Measurements from ENCODE around the gene NOL4L.

The NOL4L gene

DNA sequence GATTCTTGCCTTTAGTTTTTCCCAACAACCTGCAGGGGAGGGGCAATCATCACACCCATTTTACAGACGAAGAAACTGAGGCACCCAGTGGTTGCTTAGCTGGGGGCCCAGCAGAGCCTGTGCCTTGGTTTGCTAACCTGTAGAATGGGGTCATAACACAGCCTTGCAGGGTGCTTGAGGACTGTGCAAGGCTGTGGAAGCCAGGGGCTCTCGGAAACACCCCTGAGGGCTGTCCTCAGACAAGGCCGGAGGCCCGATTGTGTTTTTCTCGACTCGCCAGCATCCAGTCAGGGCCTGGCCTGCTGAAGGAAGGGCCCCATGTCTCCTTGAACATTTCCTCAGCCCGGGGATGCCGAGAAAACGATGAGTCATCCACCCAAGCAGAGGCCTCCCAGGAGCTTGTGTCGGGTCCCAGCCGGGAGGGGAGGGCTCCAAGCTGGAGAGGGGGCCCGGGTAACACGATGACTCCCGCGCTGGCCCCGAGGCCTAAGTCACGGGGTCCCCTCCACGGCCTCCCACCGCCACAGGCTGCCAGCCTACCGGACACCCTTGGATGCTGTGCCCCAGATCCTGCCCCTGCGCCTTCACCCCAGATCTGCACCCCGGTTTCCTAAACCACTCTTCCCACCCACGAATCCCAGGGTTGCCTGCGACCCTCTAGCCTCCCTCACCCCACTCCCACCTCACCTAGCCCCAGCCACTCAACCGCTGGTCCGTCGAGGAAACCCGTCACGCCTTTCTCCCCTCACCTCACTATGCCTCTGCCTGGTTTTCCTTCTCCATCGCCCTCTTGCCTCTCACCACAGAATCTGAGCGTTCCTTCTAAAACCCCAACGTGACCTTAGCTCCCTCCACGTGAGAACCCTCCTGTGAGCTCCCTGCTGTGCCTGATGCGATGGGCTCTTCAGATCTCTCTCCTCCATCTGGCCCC, 10.6 kb downstream of the NOL4L start:
- DNase-seq, result peak; percentile 82

DNA sequence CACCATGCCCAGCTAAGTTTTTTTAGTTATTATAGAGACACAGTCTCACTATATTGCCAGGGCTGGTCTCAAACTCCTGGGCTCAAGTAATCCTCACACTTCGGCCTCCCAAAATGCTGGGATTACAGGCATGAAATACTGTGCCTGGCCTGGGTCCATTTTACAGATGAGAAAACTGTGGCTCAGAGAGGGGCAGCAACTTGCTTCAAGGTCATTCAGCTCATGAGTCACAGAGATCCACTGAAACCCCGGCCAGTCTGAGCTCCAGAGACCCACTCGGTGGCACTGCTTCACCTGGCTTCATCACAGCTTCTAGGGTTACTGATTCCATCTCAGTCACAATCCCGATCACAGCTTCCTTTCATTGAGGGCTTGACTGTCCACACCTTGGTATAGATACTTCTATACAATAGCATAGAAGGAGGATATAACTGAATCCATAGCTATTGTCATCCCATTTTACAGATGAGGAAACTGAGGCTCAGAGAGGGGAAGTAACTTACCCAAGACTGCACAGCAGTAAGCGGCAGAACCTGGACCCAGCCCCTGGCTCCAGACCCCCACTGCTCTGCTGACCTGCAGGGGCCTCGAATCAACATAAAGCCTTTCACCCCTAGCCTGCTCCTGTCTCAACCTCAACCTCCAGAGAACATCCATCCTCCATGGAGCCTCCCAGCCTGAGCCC, 11.8 kb downstream of the NOL4L start:
- DNase-seq, result no peak

DNA sequence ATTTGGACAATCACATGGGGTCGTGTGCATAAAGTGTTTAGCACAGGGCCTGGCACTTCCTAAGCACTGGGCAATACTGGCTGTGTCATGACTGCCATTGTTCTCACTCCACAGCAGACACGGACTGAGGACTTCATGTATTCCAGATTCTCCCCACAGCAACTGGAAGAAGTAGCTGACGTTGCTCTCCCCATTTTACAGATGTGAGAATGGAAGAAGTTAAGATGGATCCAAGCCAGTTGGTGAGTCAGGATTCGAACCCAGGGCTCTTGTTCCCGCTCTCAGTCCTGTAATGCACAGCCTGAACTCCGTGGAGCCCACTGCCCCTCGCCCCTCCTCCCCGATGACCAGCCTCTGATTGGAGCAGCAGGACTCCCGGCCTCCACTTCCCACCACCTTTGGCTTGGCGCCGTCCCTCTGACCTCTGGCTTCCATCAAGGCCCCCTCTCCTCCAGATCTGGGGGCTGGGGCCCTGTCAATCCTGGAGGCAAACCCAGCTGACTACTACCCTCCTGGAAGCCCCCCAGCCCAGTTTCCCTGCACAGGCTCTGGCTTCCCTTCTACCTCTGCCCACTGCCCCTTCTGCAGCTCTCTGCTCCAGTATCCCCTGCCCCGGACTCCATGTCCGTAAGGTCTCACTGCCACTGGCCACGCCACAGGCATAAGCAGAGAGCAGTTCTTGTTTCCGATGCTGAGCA, 12.7 kb downstream of the NOL4L start:
- DNase-seq, result no peak

DNA sequence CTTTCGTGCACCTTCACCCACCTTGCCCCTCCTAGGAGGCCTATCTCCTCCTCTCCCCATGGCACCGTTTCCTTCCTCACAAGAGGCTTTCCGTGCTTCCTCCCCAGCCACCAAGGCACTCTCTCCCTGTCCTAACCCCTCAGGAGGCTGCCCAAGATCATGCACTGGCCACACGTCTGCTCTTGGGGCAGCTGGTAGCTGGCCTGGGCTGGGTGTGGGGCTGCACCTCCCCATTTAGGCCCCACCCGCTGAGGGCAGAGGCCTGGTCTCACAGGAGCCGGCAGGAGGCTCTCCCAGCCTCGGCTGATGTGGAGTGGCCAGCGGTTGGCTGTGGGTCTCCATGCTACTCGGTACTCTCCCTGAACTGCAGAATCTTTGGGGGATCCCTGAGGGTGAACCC, 13.6 kb downstream of the NOL4L start:
- no peak for DNase-seq

DNA sequence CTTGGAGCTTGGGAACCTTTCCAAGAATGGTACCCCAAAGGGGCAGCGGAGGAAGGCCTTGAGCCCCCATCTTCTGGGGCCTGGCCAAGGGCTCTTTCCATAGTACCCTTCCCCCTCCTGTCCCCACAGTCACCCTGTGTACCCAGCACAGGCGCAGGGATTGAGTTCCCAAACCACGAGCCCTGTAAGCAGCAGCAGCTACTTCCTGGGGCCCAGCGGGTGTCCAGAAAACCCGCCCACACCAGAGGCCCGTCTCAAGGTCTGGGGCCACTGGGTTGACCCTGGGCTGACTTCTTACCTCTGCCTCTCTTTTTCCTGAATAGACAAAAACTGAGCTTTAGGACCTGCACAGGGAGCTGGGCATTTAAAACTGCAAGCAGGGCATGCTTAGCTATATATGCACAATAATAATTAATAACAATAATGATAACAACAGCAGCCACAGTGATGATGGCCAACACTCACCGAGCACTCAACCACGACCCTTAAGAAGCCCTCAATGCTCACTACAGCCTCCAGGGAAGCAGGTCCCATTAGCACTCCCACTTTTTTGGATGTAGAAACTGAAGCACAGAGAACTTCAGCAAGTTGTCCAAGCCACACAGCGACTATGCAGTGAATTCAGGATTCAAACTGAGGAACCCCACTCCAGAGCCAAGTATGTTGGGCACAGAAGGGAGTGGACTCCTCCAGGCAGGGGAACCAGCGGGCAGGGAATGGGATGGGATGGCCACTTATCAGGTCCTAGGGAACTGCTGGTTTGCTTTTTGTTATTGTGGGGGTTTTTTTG, 14.5 kb downstream of the NOL4L start:
- no peak for DNase-seq

DNA sequence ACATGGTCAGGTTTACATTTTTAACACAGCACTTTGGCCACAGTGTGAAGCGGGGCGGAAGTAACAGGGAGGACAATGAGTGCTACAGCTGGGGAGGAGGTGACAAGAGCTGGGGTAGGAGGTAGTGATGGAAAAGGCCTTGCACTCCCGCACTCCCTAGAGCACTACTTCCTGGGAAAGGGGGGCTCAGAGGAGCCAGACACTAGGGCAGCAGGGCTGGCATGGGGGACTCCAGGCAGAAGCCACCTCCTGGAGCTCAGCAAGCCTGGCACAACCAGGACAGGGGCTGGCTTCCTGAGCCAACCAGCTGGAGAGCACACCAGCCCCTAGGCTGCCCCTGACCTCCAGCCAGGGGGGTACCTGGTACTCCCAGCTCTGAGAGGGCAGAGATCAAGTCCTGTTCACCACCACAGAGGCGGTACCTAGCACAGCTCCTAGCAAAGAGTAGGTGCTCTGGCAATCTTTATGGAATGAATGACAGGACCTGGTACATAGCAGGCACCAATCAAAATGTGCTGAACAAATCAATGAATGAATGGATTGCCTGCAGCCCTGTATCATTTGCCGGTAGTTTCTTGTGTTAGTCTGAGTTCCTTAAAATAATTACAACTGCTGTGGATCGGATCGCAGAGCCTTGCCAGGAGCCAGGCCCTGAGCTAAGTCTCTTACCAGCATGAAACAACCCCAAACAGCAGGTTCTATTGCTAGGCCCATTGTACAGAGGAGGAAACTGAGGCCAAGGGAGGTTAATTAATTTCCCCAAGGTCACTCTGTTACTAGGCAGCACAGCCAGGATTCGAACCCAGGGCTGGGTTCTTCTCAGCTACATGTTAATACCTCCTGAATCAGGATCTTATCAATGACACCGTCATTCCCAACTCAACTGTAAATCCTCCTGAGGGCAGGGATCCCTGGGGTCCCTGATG, 15.5 kb downstream of the NOL4L start:
- DNase-seq, result no peak

DNA sequence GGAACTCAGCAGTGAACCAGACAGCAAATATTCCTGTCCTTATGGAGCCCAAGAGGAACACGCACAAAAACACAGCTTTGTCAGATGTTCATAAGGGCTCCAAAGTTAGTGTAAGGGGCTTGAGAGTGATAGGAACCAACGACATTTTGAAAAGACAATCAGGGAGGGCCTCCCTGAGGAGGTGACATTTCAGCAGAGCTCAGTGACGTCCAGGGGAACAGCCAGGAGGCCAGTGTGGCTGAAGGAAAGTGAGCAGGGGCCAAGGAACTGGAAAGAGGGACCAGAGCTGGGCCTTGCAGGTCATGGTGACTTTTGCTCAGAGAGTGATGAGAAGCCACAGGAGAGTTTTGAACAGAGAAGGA, 16.1 kb downstream of the NOL4L start:
- no peak for DNase-seq

DNA sequence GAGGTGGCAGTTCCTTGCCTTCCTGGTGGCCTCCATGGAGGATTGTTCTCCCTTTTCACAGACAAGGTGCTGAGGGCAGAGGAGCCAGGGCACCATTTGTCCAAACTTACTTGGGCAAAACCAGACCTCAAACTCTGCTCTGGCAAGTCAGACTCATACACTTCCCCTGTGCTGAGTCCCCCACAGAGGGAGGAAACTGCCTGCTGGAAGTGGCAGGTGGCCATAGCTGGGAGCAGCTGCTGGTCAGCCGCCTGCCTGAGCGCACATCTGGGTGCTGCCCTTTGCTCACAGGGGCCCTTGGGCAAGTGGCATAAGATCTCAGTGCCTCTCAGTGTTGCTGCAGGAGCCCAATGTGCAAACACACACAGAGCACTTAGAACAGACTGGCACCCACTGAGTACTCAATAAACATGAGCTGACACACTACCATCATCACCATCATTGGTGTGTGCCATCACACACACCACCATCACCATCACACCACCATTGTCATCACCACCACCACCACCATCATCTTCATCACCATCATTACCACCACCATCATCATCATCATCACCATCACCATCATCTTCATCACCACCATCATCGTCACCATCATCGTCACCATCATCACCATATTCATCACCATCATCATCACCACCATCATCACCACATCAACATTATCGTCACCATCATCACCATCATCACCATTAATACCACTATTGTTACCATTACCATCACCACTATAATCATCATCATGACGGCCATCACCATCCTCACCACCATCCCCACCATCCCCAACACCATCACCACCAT, 17.6 kb downstream of the NOL4L start:
- no peak for DNase-seq

DNA sequence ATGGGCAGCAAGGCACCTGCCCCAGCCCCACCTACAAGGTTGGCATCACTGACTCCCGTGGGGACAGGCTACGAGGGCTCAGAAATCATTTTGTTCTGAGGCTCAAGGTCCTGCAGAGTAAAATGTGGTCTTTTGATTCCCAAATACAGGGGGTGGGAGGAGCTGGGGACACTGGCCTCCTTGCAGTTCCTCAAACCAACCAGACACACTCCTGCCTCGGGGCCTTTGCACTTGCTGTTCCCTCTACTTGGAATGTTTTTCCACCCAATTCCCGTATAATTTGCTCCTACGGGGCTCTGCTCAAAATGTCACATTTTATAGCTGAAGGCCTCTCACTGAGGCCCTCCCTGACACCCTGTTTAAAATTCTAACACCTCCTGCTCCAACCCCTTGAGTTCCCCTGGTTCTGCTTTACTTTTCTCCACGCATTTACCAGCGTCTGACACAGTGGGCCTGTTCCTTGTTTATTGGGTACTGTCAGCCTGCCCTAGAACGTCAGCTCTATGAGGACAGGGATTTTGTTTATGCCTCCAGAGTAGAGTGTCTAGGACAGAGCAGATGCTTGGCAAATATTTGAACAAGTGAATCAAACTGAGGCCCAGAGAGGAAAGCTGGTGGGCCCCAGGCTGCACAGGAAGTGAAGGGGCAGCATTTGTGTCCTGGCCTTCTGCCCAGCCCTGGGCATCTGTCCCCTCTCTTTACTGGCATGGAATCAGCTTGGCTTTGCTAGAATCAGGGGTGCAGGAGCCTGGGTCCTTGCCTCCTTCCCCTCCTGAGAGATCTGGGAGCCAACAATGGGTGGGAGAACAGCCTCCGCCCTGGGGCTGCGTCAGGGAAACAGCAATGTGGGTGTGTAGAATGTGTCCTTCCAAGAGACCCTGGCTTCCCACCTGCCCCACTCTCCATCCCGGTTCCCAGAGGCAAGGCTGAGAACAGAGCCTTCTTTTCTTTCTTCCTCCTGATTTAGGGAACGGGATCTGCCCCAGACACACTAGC, 18.5 kb downstream of the NOL4L start:
- no peak for DNase-seq

DNA sequence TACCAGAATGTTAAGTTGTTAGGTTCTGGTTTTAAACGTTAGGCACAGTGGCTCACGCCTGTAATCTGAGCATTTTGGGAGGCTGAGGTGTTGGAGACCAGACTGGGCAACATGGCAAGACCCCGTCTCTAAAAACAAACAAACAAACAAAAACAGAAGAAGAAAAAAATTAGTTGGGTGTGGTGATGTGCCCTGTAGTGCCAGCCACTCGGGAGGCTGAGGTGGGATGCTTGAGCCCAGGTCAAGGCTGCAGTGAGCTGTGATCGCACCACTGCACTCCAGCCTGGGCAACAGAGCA, 19.4 kb downstream of the NOL4L start:
- DNase-seq, result no peak

DNA sequence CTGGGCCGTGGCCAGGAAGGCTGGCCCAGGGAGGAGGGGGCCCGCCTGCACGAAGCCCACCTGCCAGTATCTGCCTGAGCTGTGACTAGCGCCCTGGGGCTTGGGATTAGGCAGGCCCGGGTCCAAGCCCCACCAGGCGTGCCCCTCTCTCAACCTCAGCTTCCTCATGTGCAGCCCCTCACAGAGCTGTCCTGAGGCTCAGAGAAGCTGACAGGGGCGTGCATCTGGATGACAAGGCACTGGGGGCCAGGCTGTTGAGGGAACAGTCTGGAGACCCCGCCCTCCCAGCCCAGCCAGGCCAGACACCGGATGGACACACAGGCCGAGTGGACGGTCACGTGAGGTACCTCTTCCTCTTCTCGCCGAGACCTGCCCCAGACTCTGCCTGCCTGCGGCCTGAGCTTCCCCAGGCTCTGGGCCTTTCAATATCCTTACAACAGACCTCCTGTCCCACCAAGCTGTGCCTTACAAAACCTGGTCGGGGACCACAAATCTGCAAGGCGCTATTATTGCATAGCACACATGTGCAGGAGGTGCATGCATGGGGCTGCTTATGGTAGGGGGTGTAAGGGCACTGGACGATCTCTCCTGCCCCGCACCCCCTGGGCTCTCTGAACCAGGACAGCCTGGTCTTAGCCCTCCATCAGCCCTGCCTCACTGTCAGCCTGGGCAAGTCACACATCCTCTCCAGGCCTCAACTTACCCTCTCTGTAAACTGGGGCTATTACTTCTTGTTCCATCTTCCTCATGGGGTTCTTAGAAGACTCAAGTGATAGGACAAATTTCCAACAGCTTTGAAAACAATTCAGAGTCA, 20.0 kb downstream of the NOL4L start:
- no peak for DNase-seq

DNA sequence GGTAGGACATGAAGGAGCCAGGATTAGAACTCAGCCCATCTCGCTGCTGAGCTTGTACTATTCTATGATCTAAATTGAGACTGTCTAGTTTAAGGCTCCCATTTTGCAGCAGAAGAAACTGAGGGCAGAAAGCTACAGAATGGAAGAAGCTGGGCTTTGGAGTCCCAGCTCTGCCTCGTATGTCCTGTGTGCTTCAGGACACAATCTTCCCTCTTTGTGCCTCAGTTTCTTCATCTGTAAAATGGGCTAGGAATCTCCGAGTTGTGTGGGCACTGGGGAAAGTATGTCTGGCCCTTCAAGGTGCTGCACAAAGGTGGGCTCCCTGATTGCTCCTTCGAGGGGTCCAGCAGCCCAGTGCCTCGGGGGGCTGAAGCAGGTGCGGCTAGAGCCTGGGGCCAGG, 20.7 kb downstream of the NOL4L start:
- no peak for DNase-seq

DNA sequence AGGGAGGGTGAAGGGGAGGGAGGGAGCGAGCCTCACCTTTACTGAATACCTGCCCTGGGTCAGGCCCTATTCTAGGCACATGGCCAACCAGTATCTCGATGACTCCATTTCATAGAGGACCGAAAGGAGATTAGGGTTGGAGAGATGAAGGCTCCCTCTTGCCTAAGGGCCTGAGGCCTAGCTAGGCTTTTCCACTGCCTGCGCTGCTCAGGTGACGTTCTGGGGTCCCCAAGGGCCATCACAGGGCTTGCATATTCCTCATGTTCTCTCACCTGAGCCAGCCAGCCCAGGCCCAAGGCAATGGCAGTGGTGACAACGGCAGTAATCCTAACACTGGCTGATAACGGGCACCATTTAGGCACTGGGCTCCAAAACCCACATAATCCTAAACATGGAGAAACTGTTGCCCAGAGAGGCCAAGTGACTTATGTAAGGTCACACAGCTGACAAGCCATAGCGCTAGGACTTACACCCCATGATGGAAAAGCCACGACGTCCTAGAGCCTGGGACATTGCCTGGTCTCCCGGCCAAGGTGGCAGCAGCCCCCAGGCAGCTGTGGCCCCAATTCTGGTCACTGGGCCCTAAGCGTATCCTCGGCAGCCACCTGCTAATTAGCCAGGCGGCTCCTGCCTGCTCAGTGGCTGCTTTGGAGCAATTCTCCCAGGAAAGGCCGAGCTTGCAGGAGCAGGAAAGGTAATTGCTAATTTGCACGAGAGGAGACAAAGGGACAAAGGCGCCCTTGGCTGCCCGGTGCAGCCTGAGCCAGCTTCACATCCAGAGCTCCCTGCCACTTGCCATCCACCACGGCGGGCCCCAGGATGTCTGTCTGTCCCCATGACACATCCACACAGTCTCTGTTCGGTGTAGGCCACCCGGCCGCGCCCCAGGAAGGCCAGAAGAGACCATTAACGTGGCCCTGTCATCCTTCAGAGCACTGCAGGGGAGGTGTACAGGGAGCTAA, 21.5 kb downstream of the NOL4L start:
- DNase-seq, result no peak

DNA sequence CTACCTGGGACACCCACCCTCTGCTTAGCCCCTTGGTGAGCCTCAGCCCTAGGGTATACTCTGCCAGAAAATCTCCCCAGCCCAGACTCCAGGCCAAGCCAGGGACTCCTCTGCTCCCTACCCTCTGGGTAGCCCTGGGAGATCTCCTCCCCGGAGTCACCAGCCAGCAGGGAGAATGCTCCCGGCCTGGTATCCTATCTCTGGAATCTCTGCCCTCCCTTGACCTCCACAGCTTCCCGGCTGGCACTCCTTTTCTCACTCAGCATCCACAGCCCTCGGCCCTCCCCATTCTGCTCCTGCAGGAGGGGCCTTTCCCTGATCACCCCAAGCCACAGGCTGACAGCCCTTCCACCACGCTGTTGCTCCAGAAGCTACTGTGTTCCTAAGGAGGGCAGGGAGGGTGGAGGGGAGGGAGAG, 22.6 kb downstream of the NOL4L start:
- no peak for DNase-seq

DNA sequence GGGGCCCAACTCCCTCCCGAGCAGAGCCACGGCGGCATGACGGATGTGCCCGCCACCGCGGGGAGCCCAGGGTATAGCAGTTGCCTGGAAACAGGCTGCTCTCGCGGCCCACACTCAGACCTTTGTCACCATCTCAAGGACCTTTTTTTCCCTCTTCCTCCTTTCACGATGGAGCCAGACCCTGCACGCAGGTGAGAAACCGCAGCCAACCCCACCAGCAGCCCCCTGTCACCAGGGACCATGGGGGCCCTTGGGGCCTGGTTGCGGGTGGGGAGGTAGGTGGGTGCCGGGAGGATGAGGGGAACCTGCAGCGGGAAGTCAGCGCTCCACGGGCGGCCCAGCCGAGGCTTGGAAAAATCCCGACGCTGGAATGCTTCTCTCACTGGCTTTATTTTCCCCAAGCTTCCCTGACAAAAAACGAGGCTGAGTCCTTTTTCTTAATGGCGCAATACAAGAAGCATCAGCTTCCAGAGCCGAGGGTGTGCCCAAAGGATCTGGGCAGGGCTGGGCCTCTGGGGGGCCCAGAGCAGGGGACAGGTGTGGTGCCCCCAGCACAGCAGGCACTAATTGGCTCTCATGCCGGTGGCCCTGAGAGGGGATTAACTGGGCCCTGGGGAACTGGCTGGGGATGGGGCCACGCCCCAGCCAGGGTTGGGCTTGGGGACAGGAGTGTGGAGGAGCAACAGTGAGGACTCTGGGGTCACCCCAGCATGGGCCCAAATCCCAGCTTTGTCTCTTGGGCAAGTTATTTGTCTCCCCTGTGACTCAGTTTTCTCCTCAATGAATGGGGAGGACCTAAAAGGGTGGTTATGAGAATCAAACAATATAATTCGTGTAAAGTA, 23.9 kb downstream of the NOL4L start:
- no peak for DNase-seq

DNA sequence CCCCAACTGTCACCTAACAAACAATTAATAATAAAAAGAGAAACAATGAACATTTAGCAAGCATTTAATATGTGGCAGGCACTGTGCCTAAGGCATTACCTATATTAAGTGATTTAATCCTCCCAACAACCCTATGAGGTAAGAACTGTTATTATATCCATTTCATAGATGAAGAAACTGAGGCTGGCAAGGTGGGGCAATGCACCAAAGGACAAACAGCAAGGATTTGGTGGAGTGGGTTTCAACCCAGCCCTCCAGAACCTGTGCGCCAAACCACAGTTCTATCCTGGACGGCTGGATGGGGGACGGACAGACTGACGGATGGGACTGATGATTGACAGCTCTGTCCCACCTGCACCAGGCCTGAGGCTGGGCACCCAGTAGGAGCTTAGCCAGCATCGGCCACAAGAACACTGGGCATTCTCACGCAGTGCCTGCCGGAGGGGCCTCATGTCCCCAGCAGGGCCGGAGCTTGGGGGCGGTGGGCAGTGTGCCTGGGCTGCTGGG, 24.6 kb downstream of the NOL4L start:
- no peak for DNase-seq
